NCI-H524 treated with DMSO at 0.1 percent for 48 hours (cell line): ENCODE results near the gene C5orf22.
"Not testable (repeated sequence)": the region's sequence is repeated elsewhere in the genome, so short reads cannot be mapped to it uniquely, and the experiment has no call there.

Experiments used
- DNase-seq: peaks from one replicate; lab custom pipeline; 2025; lab: John Stamatoyannopoulos, UW

Gene C5orf22

GRCh38 chr5:31554552-31554951 is 22.5 kb downstream of the C5orf22 start:
- no peak for DNase-seq

GRCh38 chr5:31556461-31556860 is 24.4 kb downstream of the C5orf22 start:
- DNase-seq = no peak

- no peak for DNase-seq
These were observed 27.8 kb downstream of the C5orf22 start for GRCh38 chr5:31559942-31560341.

GRCh38 chr5:31561946-31562345 is 29.8 kb downstream of the C5orf22 start:
- no peak for DNase-seq

- no peak for DNase-seq
These were observed 31.1 kb downstream of the C5orf22 start for GRCh38 chr5:31563216-31563615.

GRCh38 chr5:31566362-31566761 is 34.3 kb downstream of the C5orf22 start:
- DNase-seq = not testable (repeated sequence)

- no peak for DNase-seq
These were observed 36.3 kb downstream of the C5orf22 start for GRCh38 chr5:31568302-31568835.

- DNase-seq = no peak
These were observed 37.0 kb downstream of the C5orf22 start for GRCh38 chr5:31569068-31569467.

- no peak for DNase-seq
These were observed 41.5 kb downstream of the C5orf22 start for GRCh38 chr5:31573494-31574142.

GRCh38 chr5:31574772-31575171 is 42.7 kb downstream of the C5orf22 start:
- DNase-seq = no peak

GRCh38 chr5:31577438-31577837 is 45.3 kb downstream of the C5orf22 start:
- no peak for DNase-seq

GRCh38 chr5:31579558-31579957 is 47.5 kb downstream of the C5orf22 start:
- no peak for DNase-seq

GRCh38 chr5:31581498-31582099 is 49.5 kb downstream of the C5orf22 start:
- DNase-seq = no peak

- DNase-seq = no peak
These were observed 51.0 kb downstream of the C5orf22 start for GRCh38 chr5:31583129-31583528.

GRCh38 chr5:31585166-31585894 is 53.2 kb downstream of the C5orf22 start:
- no peak for DNase-seq

- no peak for DNase-seq
These were observed 53.8 kb downstream of the C5orf22 start for GRCh38 chr5:31585895-31586270.

GRCh38 chr5:31587546-31587945 is 55.4 kb downstream of the C5orf22 start:
- no peak for DNase-seq

- no peak for DNase-seq
These were observed 61.6 kb downstream of the C5orf22 start for GRCh38 chr5:31593665-31594064.

GRCh38 chr5:31596354-31596753 is 64.3 kb downstream of the C5orf22 start:
- DNase-seq = no peak

- no peak for DNase-seq
These were observed 66.8 kb downstream of the C5orf22 start for GRCh38 chr5:31598640-31599611.

- DNase-seq = not testable (repeated sequence)
These were observed 70.2 kb downstream of the C5orf22 start for GRCh38 chr5:31602305-31602704.

- DNase-seq = no peak
These were observed 72.1 kb downstream of the C5orf22 start for GRCh38 chr5:31604240-31604639.
